Raji (cell line): Measurements from ENCODE around the gene GAREM2.

Experiments used
- POLR2A ChIP-seq: IDR thresholded peaks from 2 replicates; pipeline ENCODE4 v1.6.1; 2011; ENCODE audit warnings: low read depth, low read length, control low read depth; ENCODE audit not compliant: insufficient read depth

GAREM2 gene

GRCh38 chr2:26191316-26192159, 18.6 kb downstream of the GAREM2 start:
- no peak for TF ChIP-seq POLR2A

DNA sequence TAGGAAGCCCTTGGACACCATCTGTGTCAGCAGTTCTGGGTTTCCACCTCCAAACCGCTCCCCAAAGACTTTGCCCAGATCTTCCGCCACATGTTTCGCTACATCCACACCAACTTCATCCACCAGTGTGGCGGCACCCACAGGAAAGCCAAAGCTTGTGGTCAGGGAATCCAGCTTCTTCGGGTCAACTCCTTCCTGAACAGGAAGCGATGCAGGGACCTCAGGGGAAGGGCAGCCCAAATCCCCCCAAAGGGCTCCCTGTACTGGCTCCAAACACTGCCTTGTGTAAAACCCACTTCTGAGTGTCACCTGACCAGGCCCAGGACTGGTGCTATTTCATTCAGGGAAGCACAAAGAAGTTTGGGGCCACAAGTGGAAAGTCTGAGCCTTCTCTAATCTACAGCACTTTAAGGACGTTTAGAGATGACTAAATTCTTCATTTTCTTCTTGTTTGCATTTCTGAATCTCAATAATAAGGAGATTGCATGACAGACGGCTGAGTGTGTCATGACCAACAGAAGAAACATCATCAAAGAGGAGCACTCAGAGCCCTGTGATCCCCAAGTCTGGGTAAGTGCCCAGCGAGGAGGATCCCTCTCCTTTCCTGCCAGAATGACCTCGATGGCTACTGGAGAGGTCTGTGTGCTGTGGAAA, 20.8 kb downstream of the GAREM2 start:
- no peak for TF ChIP-seq POLR2A

DNA sequence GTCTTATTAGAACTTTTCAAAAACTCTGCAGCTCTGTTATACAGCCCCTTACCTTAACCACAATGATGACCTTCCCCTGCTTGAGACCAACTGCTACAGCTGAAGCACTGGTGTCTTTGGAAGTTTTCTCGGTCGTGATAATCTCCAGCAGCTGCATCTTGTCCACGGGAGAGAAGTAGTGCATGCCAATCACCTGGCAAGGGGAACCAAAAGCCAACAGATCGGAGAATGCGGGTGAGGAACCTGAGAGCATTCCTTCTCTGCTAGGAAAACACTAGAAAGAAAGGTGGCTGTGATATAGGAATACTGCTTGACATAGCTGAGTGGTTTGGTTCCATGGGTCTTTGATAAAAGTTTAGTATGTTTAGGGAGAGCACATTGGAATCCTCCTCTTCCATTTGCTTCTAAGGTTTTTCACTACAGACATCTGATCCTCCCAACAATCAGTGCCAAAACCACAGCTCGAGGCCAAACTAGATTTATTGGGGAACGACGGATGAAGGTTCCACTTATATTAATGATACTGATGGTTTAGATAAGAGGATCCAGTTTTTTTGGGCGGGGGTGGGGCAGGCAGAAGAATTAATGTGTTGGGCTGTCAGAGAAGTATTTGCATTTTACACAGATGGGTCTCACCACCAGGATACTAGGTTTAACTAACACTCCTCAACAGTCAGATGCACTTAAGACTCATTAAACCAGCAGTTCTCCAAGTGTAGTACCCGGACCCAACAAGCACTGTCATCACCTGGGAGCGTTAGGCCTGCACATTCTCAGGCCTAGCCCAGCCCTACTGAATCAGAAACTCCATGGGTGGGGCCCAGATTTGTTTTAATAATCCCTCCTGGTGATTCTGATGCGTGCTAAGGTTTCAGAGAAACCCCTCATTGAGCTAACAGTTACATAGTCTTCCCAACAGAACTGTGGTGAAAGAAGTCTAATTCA, 22.4 kb downstream of the GAREM2 start:
- TF ChIP-seq POLR2A = no peak

GRCh38 chr2:26196683-26197418, 24.0 kb downstream of the GAREM2 start:
- TF ChIP-seq POLR2A = no peak

GRCh38 chr2:26197516-26197915, 24.6 kb downstream of the GAREM2 start:
- no peak for TF ChIP-seq POLR2A

GRCh38 chr2:26202981-26203490, 30.1 kb downstream of the GAREM2 start:
- TF ChIP-seq POLR2A = no peak

DNA sequence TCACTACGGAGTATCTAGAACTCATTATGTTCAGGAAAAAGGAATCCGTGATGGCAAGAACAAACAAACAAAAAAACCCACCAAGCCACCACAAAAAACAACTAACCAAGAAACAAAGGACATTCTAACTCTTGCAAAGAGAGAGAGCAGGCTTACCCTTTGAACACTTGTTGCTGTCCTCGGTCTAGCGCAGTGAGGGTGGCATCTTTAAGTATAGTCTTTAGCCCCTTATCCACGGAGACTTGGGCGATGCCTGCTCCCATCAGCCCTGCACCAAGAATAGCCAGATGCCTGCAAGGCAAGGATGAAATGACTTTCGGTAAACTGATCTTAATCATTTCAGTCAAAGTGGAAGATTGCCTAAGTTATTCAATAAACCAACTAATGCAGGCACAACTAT, 31.0 kb downstream of the GAREM2 start:
- TF ChIP-seq POLR2A = no peak

- no peak for TF ChIP-seq POLR2A
These were observed 39.1 kb downstream of the GAREM2 start for GRCh38 chr2:26212011-26212410.

- no peak for TF ChIP-seq POLR2A
These were observed 41.9 kb downstream of the GAREM2 start for GRCh38 chr2:26214759-26215158.

DNA sequence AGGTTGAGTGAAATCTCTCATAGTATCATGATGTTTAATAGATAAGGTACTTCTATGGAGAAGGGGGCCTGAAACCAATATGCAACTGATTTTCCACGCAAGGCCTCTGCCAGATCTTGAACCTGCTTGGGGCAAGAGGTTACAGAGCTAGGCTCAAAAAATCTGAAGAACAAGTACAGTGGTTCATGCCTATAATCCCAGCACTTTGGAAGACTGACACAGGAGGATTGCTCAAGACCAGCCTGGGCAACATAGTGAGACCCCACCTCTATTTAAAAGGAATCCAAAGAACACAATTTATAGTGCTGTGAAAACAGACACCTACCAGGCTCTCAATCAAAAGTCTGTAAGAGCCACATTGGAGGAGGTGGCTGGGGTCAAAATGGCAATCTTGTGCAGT, 42.9 kb downstream of the GAREM2 start:
- no peak for TF ChIP-seq POLR2A

DNA sequence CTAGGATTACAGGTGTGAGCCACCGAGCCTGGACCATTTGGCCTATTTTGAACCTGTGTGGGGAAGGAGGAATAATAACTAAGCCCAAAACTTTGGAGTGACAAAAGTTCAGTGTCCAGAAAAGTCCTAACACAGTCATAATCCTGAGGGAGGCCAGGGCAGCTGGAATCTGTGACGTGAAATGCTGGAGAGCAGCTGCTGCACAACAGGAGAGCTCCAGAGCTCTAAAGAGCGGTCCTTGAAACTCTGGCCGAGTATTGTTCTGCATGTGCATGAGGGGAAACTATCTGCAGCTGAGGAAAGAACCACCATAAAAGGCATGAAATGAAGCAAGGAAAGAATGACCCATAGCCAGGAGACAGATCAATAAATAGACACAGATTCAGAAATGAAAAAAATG, 43.7 kb downstream of the GAREM2 start:
- TF ChIP-seq POLR2A = no peak

GRCh38 chr2:26217720-26218119, 44.8 kb downstream of the GAREM2 start:
- no peak for TF ChIP-seq POLR2A

DNA sequence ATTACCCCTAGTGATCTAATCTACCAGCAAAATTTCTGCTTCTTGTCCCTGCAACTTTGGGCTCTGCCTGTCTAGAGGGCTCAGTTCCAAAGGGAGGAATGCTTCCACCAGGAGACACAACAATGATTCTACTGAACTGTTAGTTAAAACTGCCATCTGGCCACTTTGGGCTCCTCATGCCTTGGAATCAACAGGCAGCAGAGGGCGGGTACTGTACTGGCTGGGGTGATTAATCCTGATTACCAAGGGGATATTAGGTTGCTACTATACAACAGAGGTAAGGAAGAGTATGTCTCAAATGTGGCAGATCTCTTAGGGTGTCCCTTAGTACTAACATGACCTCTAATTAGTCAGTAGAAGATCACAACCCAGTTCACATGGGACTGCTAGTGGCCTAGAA, 50.1 kb downstream of the GAREM2 start:
- TF ChIP-seq POLR2A = no peak

GRCh38 chr2:26224095-26224494, 51.2 kb downstream of the GAREM2 start:
- TF ChIP-seq POLR2A = no peak
